Limb (tissue), 2 donors: ENCODE measurements around the gene P4HA1.
"Not testable (repeated sequence)": the region's sequence is repeated elsewhere in the genome, so short reads cannot be mapped to it uniquely, and the experiment has no call there.

Experiments
- DNase-seq, 2 donors: peaks; one replicate each; pipeline ENCODE4 v3.0.0-alpha.2; 2016; ENCODE audit errors: extremely low spot score in 2 of 2

The P4HA1 gene

GRCh38 chr10:73043766-73044377, 52.8 kb downstream of the P4HA1 start:
- DNase-seq, result no peak

GRCh38 chr10:73043319-73043718, 53.3 kb downstream of the P4HA1 start:
- DNase-seq, result no peak

GRCh38 chr10:73042130-73042529, 54.5 kb downstream of the P4HA1 start:
- DNase-seq, result no peak

DNA sequence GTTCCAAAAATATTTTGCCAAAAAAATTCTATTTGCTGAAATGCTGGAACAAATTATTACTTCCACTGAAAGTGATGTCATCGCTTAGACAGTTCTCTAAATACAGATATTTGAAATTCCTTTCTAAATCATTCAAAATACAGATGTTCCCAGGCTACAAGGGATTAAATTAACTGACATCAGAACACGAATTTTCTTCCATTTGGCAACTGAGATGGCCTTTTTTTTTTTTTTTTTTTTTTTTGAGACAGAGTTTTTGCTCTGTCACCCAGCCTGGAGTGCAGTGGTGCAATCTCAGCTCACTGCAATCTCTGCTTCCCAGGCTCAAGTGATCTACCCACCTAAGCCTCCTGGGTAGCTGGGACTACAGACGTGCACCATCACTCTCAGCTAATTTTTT, 57.0 kb downstream of the P4HA1 start:
- DNase-seq, result peak in 1 of 2 donors; percentile 25

DNA sequence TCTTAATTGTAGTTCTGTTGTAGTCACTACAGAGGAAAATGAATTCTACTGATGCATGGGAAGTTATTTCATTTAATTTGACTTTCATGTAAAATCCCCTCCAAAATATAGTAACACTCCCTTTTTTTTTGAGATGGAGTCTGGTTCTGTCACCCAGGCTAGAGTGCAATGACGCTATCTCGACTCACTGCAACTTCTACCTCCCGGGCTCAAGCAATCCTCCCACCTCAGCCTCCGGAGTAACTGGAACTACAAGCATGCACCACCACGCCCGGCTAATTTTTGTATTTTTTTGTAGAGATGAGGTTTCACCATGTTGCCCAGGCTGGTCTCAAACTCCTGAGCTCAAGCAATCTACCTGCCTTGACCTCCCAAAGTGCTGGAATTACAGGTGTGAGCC, 60.4 kb downstream of the P4HA1 start:
- DNase-seq, result not testable (repeated sequence)

DNA sequence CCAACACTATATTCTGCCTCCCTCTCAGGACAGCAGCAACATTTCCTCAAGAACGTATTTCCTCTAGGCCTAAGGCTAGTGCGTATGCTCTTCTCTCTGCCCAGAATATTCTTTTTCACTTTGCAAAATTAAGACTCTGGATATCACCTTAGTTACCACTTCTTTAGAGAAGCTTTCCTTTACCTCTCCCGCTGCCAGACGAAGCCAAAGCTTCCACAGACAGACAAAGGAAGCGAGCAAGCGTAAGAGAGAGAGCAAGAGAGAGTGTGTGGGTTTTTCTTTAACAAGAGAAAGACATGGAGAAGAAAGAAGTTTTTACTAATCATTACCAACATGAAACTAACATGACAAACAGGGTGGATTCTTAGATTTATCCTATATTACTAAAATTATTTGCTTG, 64.1 kb downstream of the P4HA1 start:
- DNase-seq, result no peak

DNA sequence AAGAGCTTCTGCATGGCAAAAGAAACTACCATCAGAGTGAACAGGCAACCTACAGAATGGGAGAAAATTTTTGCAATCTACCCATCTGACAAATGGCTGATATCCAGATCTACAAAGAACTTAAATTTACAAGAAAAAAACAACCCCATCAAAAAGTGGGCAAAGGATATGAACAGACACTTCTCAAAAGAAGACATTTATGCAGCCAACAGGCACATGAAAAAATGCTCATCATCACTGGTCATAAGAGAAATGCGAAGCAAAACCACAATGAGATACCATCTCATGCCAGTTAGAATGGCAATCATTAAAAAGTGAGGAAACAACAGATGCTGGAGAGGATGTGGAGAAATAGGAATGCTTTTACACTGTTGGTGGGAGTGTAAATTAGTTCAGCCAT, 70.0 kb downstream of the P4HA1 start:
- not testable (repeated sequence) for DNase-seq

- not testable (repeated sequence) for DNase-seq
These were observed 73.1 kb downstream of the P4HA1 start for GRCh38 chr10:73023455-73024070.

GRCh38 chr10:73022961-73023360, 73.7 kb downstream of the P4HA1 start:
- DNase-seq, result not testable (repeated sequence)

GRCh38 chr10:73021538-73022164, 75.0 kb downstream of the P4HA1 start:
- DNase-seq, result not testable (repeated sequence)

DNA sequence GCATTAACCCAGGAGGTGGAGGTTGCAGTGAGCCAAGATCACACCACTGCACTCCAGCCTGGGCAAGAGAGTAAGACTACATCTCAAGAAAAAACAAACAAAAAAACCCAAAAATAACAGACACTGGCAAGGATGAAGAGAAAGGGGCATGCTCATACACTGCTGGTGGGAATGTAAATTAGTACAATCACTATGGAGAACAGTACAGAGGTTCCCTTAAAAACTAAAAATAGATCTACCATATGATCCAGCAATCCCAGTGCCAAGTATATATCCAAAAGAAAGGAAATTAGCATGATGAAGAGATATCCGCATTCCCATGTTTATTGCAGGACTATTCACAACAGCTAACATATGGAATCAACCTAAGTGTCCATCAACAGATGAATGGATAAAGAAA, 75.6 kb downstream of the P4HA1 start:
- no peak for DNase-seq

- no peak for DNase-seq
These were observed 77.6 kb downstream of the P4HA1 start for GRCh38 chr10:73019100-73019499.

DNA sequence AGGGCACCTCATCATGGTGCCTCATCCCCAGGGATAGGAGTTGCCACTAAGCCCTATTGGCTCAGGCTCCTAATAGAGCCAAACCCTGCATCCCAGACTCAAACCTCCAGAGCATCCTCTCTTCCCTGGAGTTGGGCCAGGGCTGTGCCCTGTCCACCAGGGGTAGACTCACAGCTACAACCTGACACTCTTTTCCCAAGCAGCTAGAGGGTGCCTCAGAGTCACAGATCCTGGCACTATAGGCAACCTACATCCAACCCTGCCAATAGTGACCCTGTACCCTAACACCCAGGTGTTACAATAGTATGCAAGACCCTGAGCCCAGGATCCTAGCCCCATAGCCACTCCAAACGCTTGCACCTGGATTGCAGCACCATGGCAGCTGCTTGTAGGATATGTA, 78.0 kb downstream of the P4HA1 start:
- no peak for DNase-seq

GRCh38 chr10:73017955-73018480, 78.6 kb downstream of the P4HA1 start:
- DNase-seq, result no peak

- DNase-seq, result no peak
These were observed 80.9 kb downstream of the P4HA1 start for GRCh38 chr10:73015779-73016178.

DNA sequence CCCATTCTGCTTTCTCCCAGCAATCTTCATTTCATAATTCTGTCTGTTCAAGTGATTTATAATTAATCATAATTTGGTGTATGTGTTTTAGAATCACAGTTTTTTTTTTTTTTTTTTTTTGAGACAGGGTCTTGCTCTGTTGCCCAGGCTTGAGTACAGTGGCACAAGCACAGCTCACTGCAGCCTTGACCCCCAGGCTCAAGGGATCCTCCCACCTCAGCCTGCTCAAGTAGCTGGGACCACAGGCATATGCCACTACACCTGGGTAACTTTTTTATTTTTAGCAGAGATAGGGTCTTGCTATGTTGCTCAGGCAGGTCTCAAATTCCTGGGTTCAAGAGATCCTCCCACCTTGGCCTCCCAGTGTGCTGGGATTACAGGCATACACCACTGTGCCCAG, 92.8 kb downstream of the P4HA1 start:
- no peak for DNase-seq

GRCh38 chr10:73000973-73001372, 95.7 kb downstream of the P4HA1 start:
- no peak for DNase-seq

DNA sequence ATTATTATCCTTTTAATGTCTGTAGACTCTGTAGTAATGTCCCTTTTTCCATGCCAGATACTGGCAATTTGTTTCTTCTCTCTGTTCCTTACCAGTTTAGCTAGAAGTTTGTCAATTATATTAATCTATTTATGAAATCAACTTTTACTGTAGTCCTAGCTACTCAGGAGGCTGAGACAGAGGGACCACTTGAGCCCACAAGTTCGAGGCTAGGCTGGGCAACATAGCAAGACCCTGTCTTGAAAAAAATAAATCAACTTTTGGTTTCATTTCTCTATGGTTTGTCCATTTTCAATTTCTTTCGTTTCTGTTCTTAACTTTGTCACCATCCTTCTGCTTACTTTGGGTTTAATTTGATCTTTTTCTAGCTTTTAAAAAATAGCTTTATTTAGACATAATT, 99.6 kb downstream of the P4HA1 start:
- no peak for DNase-seq

DNA sequence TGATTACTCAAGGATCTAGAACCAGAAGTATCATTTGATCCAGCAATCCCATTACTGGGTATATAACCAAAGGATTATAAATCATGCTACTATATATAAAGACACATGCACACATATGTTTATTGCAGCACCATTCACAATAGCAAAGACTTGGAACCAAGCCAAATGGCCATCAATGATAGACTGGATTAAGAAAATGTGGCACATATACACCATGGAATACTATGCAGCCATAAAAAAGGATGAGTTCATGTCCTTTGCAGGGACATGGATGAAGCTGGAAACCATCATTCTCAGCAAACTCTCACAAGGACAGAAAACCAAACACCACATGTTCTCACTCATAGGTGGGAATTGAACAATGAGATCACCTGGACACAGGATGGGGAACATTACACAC, 101.2 kb downstream of the P4HA1 start:
- DNase-seq, result not testable (repeated sequence)

DNA sequence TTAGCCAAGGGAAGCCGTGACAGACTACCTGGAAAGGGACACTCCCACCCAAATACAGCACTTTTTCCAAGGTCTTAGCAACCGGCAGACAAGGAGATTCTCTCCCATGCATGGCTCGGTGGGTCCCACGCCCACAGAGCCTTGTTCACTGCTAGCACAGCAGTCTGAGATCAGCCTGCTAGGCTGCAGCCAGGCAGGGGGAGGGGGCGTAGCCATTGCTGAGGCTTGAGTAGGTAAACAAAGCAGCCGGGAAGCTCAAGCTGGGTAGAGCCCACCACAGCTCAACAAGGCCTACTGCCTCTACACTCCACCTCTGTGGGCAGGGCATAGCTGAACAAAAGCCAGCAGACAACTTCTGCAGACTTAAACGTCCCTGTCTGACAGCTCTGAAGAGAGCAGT, 106.9 kb downstream of the P4HA1 start:
- DNase-seq, result not testable (repeated sequence)

GRCh38 chr10:72984618-72985017, 112.0 kb downstream of the P4HA1 start:
- not testable (repeated sequence) for DNase-seq

- DNase-seq, result no peak
These were observed 114.7 kb downstream of the P4HA1 start for GRCh38 chr10:72981882-72982529.
